Measurements from ENCODE around the gene PRRC1.

GRCh38 chr5:127580731-127581130 is 63.3 kb downstream of the PRRC1 start:
- TF ChIP-seq EZH2phosphoT487 (IDR thresholded peaks at IDR 0.05; ENCODE audit: borderline replicate concordance) (no peak), RAD21 (IDR thresholded peaks at IDR 0.05; ENCODE audit: low read depth) (no peak), CTCF (IDR thresholded peaks at IDR 0.05 in 2 of 3, conservative IDR thresholded peaks at IDR 0.05 in 1 of 3; ENCODE audit: borderline replicate concordance in 1 of 3, insufficient read depth in 1 of 3, low read depth in 2 of 3, low read length in 2 of 3) (no peak), JUND (IDR thresholded peaks at IDR 0.05) (no peak), CEBPB (IDR thresholded peaks at IDR 0.05; ENCODE audit: low read depth) (no peak), SIN3A (IDR thresholded peaks at IDR 0.05; ENCODE audit: low read depth) (no peak), ZNF274 (IDR thresholded peaks at IDR 0.05; ENCODE audit: low read depth, low read length) (no peak), MAX (IDR thresholded peaks at IDR 0.05) (no peak), REST (IDR thresholded peaks at IDR 0.05; ENCODE audit: low read depth) (no peak)

All from HCT116 (cell line).